HG03196 (cell line): ENCODE measurements around the gene MAGI2.

Experiments used
- ATAC-seq: cut with Tn5 transposase; IDR thresholded peaks from one replicate; pipeline ENCODE4 v1.9.1; 2021; ENCODE audit not compliant: unreplicated experiment

The MAGI2 gene

DNA sequence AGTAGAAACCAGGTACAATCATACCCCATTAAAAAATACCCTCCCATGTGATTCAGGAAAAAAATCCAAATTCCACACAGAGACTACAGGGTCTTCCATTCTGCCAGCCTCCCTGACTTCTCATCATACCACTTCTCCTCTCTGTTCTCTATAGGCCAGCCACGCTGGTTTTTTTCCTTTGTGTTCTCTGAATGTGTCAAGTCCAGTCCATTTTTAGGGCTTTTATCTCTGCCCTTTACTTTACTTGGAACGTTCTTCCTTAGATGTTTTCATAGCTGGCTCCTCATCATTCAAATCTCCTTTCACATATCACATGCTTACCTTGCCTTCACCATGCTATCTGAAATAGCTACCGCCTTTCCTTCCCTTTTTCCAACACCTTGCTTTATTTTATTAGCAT lies 1057.3 kb downstream of the MAGI2 start:
- ATAC-seq: no peak

DNA sequence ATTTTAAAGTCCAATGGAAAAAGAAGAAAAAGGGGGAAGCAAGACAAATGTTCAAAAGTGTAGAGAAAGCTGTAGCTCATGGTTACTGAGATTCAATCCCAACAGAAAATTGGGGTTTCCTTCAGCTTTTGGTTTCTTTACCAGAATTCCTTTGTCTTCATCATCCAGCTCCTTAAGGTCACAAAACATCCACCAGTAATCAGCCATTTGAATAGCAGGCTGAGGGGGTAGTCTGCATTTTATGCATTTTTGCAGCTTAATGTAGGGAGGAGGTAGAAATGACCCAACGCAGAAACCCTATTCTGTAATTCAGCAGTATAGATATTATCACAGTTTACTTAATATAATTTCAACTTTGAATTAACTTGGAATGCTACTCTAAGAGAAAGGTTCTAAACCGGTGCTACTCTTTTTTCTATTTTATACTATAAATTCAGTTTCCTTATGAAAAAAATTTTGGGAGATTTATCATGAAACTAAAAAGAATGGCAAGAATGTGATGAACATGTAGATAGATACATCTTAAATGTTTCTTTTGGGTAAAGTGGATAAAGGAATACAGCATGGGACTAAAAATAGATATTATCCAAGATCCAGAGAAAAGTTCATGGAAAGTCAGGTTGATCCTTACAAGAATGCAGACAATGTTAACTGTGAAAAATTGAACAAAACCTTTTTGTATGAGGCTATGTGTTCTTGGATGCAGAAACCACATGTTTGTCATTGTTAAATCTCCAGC lies 1058.0 kb downstream of the MAGI2 start:
- no peak for ATAC-seq

DNA sequence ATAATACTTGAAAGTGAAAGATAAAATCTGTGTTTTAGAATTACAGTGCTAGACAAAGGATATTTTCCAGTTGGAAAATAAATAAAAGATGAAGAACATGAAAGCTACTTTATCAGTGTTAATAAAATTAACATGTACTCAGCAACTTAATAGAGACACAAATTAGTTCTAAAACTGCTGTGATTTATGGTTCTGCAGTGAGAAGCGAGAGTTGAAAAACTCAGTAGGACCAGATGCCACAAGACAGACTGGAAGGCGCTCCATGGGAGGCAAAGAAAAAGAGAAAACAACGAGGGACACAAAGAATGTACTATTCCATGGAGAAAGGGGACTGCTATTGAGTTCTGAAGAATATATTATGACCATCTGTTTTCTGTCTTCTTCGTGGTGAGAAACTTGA lies 1064.4 kb downstream of the MAGI2 start:
- no peak for ATAC-seq

DNA sequence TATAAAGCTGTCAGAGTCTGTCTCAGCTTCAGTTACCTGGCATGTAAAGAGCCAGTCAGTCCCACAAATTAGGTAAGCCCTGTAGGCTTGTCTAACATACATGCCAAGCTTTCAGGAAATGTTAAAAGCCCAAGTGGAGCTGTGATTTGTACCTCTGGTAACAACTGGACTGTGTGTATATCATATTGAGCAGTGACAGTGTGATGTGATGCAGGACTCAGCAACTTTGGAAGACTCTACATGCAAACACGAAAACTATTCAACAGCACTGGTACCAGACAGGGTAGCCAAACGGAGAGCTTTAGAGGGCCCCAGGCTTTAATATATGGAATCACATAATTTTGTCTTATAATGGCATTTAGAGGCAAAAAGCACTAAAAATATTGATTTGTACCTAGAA lies 1066.9 kb downstream of the MAGI2 start:
- no peak for ATAC-seq

DNA sequence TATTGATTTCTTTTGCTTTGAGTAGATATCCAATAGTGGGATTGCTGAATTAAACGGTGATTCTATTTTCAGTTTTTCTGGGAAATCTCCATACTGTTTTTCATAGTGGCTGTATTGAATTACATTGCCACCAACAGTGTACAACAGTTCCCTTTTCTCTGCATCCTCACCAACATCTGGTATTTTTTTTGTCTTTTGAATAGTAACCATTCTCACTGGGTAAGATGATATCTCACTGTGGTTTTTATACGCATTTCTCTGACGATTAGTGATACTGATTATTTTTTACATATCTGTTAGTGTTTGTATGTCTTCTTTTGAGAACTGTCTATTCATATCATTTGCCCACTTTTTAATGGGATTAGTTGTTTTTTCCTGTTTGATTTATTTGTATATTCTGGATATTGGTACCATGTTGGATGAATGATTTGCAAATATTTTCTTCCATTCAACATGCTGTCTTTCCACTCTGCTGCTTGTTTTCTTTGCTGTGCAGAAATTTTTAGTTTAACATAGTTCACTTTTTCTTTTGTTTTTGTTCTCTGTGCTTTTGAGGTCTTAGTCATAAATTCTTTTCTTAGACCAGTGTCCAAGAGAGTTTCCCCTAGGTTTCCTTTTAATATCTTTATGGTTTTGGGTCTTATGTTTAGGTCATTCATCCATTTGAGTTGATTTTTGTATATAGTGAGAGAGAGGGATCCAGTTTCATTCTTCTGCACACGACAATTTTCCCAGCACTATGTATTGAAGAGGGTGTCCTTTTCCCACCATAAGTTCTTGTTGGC lies 1070.2 kb downstream of the MAGI2 start:
- no peak for ATAC-seq

DNA sequence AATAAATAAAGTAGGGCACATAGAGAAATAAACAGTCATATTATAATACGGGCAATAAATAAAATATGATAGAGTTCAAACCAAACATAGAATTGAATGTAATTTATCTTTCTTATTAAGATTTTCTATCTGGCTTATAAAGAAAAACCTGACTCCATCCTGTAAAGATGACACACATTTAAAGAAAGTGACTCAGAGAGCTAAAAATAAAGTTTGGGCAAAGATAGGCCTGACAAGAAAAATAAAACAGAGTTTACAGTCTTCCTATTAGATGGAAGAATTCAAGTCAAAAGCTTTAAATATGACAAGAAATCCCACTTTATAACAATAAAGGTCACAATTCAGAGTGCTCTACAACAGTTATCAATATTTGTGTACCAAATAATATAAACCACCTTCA lies 1074.3 kb downstream of the MAGI2 start:
- ATAC-seq: no peak

DNA sequence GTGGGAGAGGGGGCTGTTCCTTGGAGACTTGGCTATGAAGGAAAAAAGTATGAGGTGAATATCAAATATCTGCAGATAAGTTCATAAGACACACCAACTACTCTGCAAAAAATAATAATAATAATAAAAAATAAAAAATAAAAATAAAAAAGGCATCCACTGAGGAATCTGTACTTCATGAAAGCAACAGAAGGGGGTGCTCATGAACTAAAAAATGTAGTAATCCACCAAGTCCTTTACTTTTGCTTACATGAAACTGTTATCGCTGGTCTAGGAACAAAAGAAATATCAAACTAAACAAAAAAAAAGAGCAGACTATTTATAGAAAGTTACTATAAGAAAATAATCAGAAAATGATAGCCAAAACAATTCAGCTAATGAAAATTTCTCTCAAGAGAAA lies 1075.9 kb downstream of the MAGI2 start:
- ATAC-seq: no peak

DNA sequence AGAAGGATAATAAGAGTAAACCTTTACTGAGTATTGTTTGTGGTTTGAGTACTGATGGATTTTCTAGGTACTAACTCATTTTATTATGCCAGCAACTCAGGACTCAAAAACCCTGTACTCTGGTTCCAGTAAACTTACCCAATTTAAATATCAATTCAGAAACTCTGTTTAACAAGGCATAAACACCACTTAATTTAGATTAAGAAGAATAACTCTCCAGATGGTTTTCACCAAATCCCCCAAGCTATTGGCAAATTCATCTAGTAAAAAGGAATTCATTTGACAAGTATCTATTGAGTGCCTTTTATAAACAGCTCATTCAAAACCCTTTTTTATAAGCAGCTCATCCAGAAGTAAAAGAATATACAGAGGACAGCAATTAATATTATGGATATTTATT lies 1082.5 kb downstream of the MAGI2 start:
- no peak for ATAC-seq

DNA sequence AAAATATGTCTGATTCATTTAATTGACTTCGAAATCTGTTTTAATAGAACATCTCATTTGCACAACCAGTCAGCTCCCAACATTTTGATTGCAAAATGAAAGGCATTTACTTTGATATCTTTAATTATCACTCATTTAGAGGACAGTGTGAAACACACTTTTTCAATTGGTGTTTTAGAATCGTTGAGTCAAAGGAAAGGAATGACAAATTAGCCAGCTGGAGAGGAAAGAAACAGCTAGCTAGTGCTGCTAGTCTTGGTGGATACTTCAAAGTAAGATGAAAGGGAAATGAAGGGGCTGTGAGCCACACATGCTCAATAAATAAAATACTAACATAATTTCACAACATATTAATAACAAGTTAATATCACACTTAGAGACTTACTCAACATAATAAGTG lies 1084.7 kb downstream of the MAGI2 start:
- no peak for ATAC-seq

DNA sequence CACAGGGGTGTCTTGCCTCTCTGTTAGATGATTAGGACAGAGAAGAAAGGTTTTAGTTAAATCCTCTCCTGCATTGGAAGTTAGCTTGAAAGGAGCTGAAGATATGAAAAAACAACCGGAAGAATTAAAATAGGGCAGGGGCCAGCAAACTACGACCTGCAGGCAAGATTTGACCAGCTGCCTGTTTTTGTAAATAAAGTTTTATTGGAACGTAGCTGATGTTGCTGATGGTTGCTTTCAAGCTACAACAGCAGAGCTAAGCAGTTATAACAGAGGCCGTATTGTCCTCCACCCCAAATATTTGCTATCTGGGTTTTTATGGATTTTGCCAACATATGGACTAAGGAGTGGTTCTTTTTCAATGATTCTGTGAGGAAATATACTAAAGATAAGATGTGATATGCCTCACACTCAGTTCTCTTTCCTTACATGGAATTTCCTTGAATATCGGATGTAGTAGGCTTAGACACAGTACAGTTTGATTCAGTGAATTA lies 1086.1 kb downstream of the MAGI2 start:
- no peak for ATAC-seq

DNA sequence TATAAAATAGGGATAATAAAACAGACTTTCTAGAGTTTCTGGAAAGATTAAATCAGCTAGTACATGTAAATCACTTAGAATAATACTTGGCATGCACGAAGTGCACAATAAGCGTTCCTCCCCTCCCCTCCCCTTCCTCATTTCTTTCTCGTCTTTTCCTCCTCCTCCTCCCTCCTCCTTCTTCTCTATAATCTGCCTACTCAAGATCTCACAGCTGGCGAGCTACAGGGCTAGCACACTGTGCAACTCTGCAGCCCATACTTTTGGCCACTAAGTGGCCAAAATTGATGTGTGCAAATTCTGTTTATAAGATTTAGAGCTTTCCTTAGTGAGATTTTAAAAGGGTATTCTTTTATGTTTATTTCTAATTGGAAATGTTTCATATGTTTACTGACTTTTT lies 1089.6 kb downstream of the MAGI2 start:
- no peak for ATAC-seq

DNA sequence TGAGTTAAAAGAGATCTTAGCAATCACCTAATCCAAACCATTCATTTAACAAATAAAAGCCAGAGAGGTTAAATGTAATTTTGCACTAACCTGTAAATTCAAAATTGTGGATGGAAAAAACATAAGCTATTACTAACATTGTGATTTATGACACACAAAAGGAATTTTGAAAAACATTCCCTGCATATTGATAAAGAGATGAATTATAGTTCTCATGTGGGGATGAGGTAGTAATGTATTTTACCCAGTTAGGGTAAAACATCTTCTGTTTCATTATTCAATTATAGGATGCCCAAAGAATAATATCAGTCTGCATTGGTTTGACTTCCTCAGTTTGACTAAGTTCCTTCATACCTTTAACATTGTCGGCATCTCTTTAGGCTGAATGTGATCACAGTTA lies 1093.6 kb downstream of the MAGI2 start:
- ATAC-seq: no peak

DNA sequence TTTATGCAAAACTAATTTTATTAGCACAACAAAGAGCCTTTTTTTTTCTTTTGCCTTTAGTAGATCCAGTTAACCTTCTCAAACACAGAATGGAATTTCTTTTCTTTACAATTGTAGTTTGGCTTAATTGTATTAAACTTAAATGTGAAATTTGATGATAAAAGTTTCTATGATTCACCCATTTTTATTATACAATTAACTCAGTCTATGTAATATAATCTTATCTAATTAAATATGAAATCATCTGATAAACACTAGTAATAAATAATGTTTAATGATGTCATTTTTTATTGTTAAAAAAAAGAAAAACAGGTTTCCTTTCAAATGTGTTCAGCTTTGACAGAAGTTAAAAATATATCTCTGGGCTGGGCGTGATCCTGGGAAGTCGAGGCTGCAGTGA lies 1095.8 kb downstream of the MAGI2 start:
- no peak for ATAC-seq

DNA sequence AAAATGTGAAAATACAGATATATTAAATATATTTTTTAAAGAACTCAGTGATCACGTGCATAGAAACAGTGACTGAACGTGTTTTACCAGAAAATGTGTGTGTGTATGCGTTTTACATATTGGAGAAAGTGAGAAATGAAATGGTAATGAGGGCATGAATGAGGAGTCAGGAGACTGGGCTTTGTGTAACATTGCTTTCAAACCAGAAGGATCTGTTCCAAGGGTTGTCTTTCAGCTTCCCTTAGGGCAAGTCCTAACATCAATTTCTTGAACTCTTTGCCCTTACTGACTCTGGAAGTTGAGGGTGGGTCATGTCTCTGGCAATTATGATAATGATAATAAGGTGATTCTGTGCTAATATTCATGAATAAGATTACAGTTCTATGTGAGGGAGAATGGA lies 1097.6 kb downstream of the MAGI2 start:
- ATAC-seq: no peak

DNA sequence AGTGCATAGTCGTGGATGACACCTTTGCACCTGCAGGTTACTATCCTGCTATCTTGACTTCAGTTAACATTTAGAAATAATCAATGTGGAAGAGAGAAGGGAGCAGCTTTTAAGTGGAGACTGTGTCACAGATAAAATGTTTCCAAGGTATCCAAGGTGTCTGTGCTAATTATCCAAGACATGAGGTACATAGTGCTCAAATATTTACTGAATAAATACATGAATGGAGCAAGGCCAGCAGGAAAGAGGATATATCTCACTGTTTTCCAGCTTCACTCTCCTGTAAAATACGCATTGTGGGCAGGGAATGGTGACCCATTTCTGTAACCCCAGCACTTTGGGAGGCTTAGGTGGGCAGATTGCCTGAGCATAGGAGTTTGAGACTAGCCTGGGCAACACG lies 1102.5 kb downstream of the MAGI2 start:
- no peak for ATAC-seq

DNA sequence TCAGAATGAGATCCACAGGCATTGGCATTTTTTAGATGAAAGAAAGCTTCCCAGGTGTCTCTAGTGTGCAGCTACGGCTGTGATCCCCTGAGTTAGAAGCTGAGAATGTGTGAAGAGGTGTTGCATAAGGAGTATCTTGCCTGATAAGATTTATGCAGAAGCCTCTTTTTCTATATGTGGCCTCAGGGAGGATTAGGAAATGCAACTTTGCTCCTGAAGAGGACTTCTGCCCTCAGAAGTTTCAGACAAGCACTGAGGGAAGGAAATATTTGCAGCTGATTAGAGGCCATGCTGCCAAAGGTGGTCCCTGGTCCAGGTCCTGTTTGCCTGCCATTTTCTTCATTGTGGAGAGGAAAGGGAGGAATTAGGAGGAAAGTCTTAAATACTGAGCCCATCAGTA lies 1103.1 kb downstream of the MAGI2 start:
- ATAC-seq: no peak

DNA sequence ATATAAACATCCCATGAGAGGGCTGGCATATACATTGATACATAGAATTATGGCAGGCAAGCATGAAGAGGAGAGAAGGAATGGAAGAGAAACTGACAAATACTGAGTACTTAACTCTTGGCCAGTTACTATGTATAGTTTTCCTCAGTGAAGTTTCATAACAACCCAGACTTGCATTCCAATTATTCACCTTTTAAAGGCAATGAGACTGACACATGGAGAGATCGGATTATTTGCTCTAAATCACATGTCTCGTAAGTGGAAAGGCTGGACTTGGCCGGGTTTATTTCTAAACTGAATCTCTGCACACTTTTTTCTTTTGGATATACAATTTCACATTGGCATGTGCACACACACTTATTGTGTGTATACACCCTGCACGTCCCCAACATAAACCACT lies 1106.6 kb downstream of the MAGI2 start:
- no peak for ATAC-seq

DNA sequence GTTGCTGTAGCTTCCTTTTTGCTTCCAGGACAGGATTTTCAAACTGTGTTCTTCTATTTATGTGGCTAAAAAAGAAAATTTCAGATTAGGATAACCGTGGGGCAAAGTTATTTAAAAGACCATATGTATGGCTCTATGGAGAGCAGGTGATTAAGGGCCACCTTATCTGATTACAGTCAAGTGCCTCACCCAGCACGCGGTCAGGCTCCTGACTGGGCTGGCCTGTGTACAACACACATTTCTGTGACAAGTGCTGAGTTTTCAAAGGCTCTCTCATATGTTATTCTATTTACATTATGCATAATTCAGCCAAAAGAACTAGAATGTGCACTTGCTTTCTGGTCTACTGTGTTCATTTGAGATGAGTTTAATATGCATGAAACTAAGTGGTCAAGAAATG lies 1107.5 kb downstream of the MAGI2 start:
- ATAC-seq: no peak

DNA sequence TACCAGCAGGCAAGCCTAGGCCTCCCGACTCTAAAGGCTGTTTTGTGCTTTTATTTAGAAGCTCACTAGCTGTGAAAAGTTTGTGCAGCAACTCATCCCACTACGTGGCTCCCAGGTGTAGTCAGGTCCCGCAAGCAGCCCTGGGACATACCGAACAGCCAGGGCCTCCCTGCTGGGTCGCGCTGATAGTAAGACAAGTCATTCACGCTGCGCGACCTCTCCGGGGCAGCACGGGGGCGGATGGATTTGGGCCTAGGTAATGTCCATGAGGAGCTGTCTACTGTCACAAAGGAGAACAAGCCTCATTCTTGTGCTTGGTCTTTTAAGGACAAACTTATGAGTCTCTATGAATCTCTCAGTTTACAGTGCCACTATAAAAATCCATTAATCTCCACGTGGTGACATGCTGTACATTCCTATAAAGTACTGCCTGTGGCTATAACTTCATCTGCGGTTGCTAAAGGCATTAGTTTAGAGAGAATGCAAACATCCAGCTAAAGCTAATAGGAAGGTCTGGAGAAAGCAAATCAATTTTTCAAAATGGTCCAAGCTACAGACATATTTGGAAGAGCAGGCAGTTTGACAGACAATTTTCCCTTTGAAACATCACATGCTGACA lies 1108.1 kb downstream of the MAGI2 start:
- no peak for ATAC-seq

DNA sequence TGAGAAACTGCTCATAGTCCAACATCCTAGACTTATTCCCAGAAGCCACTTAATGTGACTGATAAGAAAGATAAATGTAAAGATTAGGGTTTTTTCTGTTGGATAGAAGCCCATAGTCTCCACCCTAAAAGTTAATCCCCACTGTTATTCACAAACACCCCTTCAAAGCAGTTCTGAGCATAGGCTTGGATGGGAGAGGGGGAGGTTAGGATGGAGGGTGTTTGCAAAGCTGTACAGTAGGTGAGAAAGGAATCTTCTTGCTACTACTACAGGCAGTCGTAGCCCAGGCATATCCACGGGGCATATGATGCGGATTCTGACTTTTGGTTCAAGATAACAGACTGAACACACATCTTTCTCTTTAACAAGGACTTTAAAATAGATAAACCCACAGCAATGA lies 1119.0 kb downstream of the MAGI2 start:
- ATAC-seq: no peak

DNA sequence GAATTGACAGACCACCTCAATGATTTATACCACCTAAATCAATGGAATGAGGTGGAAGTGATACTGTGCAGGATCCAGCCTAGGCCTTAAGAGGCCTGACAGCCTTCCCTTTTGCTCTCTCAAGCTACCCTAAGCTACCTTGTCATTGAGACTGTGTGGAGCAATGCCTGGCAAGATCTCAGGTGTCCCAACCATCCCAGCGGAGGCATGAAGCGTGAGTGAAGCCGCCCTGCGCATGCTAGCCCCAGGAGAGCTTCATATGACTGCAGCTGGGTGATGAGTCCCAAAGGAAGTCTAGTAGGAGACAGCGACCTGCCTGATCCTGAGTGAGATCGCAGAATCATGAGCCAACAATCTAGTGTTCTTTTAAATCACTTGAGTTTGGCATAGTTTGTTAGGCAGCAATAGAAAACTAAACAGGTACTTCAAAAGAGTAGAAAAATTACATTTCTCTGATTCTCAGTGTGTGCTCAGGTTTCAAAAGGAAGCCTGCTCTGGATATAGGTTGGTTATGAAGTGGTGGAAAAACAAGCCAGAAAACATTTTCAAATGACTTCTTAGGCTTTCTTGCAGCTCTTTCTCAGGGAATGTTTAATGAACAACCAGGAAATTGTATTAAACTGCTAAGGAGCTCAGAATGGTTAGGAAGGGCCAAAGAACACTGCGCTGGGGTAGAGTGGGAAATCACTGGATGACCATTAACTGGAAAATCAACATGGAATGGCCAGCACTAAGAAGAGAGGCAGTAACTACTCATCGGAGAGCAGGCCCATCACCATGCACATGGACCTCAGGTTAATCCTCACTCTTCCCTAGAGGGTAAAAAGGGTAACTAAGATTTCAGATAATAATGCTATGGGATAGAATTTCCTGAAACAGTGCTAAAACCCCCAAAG lies 1119.7 kb downstream of the MAGI2 start:
- no peak for ATAC-seq
